K562 (cell line): ENCODE results near the gene KLC1.

Experiments used
- CEBPB ChIP-seq: fragments of 450-650 bp; IDR thresholded peaks from 2 replicates; pipeline ENCODE4 v1.6.1; 2016; ENCODE audit warnings: missing genetic modification characterization, missing compliant biosample characterization
- ETV6 ChIP-seq, 3 experiments: fragments of 150-350 bp in 1 of 3; sonication (generic) in 1 of 3; formaldehyde crosslinking in 1 of 3; IDR thresholded peaks; 2 replicates each; pipeline versions ENCODE4 v1.6.1 to v1.8.0; 2014 to 2022; ENCODE audit warnings: borderline replicate concordance in 2 of 3, low read depth in 2 of 3, antibody characterized with exemption in 1 of 3, low read length in 1 of 3, mild to moderate bottlenecking in 1 of 3, missing genetic modification reagents in 1 of 3

DNA sequence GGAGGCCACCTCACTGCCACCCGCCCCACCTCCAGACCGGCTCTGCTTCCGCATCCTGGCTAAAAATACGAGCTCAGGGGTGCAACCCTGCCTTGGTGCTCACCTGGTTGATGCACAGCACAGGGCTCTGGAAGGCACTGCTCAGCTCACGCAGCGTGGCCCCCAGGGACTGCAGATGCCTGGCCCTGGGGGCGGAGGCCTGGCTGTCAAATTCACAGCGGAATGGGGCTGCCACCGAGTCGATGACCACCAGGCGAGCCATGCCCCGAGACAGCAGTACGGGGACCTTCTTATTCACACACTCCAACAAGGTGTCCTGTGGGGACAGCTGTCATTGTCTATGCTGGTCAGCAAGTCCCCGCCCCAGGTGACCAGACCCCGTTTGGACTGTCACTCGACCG is 70.2 kb downstream of the KLC1 start:
- TF ChIP-seq ETV6 (IDR thresholded peaks at IDR 0.05; ENCODE audit: borderline replicate concordance in 1 of 2, low read depth in 2 of 2, low read length in 1 of 2): no peak
- TF ChIP-seq ETV6 (CRISPR knock-in tag; IDR thresholded peaks at IDR 0.05; ENCODE audit: borderline replicate concordance): no peak
- no peak for TF ChIP-seq CEBPB (tag)
